Epithelial cell of proximal tubule (primary cell): ENCODE results near the gene DAB2IP. TPM values are rescaled to one million over a fixed set of nuclear protein-coding genes. Genes with fewer than 3 reads are reported as not detected.
"Not testable (repeated sequence)": the region's sequence is repeated elsewhere in the genome, so short reads cannot be mapped to it uniquely, and the experiment has no call there.

Source experiments
- DNase-seq: peaks from one replicate; pipeline ENCODE4 v3.0.0-alpha.2; 2011; ENCODE audit warnings: low read depth
- H3K4me3 ChIP-seq: 2 replicates; pipeline ENCODE4 v1.5.1; 2011; ENCODE audit warnings: low read depth, mild to moderate bottlenecking, low read length
- total RNA-seq: library from RNA; depleted of rRNA; stranded (reverse); fragments of >200 nt; gene quantifications from 2 replicates; pipeline ENCODE4 v1.2.3, GENCODE V29; 2015
- TF ChIP-seq, protein P1 (sequence below): conservative IDR thresholded peaks from 2 replicates; pipeline ENCODE4 v1.5.1; 2012; ENCODE audit warnings: low read depth, mild to moderate bottlenecking, low read length

DAB2IP gene
- total RNA-seq, 1 donor from 2014 or later, result 23.8 TPM

DNA sequence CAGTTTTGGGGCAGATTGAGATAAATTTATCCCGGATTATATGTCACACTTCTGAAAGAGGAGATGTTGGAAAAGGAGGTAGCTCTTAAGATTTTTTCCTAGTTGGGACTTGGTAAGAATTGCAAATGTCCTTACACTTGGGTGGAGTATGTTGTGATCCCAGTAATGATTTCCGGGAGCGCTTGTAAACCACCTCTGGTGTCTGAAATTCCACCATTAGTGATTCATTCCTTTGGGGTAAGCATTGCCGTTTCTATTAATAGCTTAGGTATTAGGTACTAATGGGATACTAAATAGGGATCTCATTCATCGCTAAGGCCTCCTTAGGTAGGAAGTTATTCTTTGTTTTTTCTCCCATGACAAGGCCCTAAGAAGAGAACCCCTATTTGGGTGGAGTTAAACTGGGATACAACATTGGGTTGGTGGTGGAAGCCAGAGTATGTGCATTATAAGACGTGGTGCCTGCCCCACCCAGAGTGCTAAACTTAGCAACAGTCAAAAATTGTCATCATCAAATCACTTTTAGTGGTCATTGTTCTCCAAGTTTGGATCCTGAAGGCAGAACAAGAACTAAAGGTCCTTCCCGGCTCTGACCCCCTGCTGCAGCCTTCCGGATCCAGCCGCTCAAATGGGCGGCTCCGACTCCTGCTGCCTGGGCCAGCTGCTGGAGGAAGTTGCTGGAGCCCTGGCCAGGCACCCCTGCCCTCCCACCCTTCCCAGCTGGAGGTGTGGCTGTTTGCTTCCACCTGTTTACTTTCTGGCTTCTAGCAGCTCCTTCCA is 31.7 kb upstream of the DAB2IP start:
- no peak overlapping the region for H3K4me3 ChIP-seq
- DNase-seq, result peak; percentile 55
- TF ChIP-seq, protein P1, sequence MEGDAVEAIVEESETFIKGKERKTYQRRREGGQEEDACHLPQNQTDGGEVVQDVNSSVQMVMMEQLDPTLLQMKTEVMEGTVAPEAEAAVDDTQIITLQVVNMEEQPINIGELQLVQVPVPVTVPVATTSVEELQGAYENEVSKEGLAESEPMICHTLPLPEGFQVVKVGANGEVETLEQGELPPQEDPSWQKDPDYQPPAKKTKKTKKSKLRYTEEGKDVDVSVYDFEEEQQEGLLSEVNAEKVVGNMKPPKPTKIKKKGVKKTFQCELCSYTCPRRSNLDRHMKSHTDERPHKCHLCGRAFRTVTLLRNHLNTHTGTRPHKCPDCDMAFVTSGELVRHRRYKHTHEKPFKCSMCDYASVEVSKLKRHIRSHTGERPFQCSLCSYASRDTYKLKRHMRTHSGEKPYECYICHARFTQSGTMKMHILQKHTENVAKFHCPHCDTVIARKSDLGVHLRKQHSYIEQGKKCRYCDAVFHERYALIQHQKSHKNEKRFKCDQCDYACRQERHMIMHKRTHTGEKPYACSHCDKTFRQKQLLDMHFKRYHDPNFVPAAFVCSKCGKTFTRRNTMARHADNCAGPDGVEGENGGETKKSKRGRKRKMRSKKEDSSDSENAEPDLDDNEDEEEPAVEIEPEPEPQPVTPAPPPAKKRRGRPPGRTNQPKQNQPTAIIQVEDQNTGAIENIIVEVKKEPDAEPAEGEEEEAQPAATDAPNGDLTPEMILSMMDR, result no peak

DNA sequence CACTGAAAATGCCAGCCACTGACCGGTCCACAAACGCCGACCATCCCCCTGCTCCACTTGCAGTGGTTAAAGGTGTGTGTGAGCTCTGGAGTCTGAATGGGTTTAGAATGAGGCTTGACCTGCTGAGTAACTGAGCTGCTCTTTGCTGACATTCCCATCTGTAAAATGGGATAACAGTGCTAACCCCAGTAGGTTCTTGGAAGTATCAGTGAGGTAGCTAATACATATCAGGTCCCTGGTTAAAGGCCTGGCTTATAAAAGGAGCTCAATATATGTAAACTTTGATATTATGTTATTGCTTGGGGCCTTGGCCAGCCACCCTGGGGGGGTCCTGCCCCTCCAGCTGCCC is 31.1 kb upstream of the DAB2IP start:
- TF ChIP-seq, protein P1, result no peak
- DNase-seq, result no peak
- no peak overlapping the region for H3K4me3 ChIP-seq

DNA sequence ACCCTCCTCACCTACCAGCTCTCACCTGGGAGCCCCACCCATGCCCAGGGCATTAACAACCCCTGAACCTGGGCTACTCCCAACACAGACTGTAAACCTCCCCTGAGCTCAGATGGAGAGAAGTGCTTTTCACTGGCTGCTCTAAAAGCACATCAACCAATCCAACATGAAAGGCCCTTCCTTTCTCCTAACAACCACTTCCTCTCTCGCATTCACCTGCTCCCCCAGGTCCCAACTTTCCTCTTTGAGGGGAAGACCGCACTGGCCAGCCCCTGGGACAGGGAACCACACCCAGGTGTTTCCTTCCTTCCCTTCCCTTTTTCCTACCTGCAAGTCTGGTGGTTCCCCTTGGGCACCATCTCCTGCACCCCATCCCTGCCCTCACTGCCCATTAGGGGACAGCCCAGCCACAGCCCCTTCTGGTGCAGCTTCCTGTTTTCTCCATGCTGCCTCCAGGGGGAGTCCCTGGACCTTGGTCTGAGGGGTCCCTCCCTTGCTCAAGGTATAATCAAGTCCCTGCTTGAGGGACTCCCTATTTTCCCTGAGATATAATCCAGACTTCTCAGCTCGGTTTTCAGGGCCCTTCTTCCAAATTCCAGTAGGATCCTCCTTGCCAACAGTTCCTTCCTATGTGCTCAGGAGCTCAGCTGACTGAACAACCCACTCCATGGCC is 30.5 kb upstream of the DAB2IP start:
- TF ChIP-seq, protein P1, result peak; percentile 68
- H3K4me3 ChIP-seq, result no peak overlapping the region
- DNase-seq, result no peak

DNA sequence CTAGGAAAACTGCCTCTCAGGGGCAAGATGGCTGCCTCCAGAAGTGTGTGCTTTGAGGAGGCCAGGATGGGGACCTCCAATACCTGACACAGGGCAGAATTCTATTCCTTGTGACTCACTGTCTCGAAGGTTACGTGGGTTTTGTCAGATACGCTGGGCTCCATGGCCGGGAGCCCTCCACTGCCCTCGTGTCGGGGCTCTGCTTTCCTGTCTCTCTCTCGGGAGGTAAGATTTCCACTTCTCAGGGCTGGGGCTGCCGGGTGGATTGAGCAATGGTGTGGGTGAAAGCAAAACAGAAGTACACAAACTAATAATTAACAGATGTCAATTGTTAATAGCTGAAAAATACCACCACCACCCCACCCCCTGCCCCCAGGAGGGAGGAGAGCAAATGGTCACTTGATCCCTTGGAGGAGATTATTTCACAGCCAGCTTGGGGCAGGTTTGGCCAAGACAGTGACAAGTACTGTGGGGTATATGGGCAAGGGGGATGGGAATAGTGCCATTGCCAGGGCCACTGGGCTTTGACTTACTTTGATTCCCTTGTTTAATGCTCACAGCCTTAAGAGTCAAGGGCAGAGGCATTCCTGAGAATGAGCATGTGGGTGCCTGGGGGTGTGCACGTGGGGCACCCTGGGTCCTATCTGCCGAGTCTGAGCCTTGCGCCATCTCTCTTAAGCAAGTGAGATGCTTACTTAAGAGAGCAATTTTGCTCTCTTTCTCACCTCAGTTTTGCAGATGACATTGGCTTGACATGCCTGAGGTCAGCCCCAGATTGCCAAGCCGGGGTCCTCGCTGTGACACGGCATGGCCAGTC is 28.8 kb upstream of the DAB2IP start:
- TF ChIP-seq, protein P1, result no peak
- DNase-seq, result peak; percentile 77
- H3K4me3 ChIP-seq, result peak overlapping the region; percentile 23

DNA sequence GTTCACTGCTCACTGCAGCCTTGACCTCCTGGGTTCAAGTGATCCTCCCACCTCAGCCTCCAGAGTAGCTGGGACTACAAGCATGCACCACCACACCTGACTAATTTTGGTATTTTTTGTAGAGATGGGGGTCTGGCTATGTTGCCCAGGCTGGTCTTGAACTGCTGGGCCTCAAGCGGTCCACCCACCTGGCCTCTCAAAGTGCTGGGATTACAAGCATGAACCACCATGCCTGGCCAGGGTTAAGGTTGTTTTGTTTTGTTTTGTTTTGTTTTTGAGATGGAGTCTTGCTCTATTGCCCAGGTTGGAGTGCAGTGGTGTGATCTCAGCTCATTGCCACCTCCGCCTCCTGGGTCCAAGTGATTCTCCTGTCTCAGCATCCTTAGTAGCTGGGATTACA is 28.0 kb upstream of the DAB2IP start:
- DNase-seq, H3K4me3 ChIP-seq: not testable (repeated sequence)

DNA sequence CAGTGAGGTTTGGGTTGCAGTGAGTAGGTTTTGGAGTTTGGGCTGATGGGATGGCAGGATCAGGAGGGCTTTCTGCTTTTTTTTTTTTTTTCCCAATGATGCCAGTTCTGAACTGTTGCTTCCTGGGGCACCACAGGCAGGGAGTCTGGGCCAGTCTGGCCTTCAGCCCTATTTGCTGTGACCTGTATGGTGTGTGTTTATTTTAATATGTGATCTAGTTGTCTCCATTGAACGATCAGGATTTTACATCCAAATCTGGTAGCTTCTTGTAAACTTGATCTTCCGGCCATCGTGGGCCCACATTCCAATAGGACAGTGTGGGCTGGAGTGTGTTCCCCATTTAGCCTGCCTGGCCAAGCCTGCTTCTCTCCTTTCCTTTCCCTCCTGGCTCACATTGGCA is 25.8 kb upstream of the DAB2IP start:
- no peak overlapping the region for H3K4me3 ChIP-seq
- DNase-seq, result no peak
- TF ChIP-seq, protein P1, result no peak

DNA sequence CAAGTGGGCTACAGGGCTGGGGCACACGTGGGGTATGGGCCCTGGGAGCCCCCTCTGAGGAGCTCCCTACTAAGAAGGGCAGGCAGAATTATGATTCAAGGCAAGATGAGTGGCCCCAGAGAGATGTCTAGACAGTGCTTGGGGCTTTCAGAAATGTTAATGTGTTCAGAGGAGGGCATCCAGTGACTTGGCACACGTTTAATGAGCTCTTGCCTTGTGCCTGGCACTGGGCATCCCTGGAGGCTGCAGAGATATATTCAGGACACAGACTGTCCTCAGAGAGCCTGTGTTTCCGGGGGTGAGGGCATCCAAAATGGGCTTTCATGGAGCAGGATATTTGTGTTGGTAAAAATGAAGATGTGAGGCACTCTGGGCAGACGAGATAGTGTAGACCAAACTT is 25.4 kb upstream of the DAB2IP start:
- DNase-seq, result no peak
- TF ChIP-seq, protein P1, result no peak
- H3K4me3 ChIP-seq, result no peak overlapping the region
